Measurements from ENCODE around the gene DCST1.
A peak's percentile ranks its signal among the peaks of the same experiment; 100 is the strongest.

Gene DCST1

DNA sequence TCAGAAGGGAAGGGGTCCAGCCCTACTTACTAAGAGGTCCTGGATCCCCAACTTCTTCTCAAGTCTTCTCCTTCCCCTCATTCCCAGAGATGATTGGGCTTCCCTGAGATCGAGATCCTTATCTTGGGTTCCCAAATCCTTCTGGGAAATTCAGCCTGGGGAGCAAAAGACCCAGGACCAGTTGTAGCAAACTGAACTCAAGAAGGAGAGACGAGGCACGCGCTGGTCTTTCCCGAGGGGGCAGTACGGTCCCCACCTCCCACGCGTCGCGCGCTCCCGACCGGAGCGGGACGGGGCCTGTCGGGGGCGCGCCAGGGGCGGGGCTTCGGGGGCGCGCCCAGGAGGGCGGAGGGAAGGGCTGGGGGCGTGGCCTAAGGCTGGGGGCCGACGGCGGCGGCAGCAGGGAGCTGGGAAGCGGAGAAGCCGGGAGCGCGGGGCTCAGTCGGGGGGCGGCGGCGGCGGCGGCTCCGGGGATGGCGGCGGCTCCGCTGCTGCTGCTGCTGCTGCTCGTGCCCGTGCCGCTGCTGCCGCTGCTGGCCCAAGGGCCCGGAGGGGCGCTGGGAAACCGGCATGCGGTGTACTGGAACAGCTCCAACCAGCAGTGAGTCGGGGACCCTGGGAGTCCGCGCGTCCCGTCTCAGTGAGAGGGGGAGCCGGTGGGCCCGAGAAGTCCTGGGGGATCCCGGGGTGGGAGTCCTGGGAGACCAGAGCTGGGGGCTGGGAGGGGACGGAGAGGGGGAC is 45.0 kb downstream of the DCST1 start, which contains the start of gene EFNA3:
TSS of gene EFNA3 (plus strand) at position 369 of the 741 bp plus-strand sequence. CDS start at position 474, 105 bp downstream.
- DNase-seq = peak in 41 of 42 donors; percentile 60 to 93 (median 86)
- intact Hi-C loops (cut with DNase I) = no loop called here

DNA sequence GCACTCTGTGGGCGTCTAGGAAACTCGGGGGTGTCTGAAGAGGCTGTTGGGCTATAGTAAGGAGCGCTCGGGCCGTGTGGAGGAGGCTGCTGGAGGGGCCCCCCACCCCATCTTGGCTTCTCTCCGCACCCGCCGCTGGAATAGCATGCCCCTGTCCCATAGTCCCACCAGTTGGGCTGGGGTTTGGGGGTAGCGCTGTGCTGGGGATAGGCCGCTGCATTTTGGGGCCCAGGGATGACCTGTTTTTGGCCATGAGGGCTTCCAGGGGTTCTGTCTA is 45.5 kb downstream of the DCST1 start:
- DNase-seq = no peak
- intact Hi-C loops (cut with DNase I) = no loop called here

DNA sequence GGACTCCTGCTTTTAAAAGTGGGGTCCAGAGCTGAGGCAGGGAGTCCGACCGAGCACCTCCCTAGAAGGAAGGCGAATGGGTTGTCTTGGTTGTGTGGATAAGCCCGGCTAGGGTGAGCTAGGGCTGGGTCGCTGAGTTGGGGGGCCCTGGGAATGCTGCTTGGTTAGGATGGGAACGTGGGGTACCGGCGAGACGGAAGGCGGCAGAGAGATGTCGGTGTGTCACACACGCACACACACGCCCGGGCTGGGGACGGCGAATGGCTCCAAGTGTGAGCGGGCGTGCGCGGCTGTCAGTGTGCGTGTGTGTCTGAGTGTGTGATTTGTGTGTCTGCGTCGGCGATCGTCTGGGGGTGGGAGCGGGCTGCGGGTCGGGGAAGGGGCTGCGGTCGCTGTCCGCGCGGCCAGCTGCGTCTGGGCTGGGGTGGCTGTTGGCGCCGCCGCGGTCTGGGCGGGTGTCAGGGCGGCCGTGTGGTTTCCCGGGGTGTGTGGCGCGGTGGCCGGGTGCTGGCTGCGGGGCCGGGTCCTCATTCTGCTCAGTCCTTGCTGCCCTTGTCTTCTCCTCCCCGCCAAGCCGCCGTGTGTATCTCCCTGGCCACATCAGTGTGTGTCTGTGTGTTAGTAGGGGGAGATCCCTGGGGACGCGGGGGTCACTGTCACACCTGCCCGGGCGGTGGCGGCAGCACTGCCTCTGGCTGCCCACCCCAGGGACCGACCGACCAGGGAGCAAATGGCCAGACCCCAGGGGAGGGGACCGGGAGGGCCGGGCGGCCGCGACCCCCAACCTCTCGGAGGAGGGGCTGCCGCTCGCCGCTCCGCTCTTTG is 46.1 kb downstream of the DCST1 start:
- intact Hi-C loops (cut with DNase I) = no loop called here
- peak in 13 of 42 donors; percentile 19 to 58 (median 37) for DNase-seq

DNA sequence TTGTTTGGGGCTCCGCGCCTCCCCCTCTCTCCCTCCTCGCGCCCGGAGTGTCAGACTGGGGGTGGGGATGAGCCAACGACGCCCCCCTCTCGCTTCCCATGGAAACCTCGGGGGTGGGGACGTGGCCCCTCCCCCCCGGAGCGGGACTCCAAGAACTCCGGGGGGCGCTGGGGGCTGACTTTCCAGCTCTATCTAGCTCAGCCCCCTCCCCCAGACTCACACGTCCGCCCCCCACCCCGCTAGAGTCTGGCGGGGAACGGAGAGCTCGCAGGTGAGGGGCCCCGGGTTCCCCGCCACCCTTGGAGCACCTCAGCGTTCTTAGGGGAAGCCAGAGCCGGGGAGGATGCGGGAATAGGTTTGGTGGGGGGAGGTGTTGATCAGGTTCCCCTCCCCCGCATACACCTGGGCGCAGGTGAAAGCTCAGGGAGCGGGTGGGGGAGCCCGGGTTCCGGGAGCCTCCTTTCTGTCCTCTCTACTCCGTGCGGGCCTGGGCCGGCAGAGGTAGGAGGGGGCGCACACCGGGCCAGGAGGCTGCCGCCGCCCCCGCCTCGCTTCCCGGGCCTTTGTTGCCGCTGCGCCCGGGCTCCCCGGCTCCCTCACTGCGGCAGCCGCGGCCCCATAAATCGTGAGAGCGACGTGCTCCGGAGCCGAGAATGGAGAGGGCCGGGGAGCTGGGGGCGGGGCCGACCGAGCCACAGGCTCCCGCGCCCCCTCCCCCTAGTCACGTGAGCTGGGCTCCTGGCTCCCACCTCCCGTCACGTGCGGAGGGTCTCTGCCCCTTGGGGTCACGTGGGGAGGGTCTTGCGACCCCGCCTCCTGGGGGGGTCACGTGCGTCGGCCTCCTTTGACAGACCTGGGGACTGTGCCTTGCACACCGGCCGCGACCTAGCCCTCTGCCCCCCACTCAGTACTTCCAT is 46.9 kb downstream of the DCST1 start:
- intact Hi-C loops (cut with DNase I) = no loop called here
- peak in 22 of 42 donors; percentile 25 to 61 (median 46) for DNase-seq

DNA sequence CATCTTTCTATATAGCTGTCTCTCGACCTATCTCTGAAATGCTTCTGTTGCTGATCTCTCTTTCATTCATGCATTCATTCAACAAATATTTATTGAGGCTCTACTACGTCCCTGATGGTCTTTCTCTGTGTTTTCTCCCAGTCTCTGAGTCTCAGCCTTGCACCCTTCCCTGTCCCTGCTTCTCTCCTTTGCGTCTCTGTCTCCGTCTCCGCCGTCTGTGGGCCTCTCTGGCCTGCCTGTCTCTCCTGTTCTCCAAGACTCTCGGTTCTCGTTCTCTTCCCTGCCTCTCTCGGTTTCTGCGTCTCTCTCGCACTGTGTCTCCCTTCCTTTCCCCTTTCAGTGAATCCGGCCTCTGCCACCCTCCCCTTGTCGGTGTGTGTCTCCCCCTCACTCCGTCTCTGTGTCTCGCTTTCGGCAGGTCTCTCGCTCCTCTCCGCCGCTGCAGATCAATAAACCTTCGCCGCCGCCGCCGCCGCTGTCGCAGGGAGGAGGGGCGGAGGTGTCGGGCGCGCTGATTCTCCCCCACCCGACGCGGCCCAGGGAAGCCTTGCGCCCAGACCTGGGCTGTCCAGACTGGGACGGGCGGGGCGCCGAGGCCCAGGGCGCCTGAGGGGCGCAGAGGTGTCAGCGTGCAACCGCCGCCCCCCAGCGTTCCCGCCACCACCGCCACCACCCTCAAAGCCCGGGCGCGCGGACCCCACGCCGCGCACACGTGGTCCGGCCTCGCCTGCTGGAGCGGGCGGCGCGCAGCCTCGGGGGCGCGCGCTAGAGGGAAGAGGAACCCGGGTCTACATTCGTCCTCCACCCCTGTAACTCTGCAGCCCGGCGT is 48.1 kb downstream of the DCST1 start:
- intact Hi-C loops (cut with DNase I) = no loop called here

DNA sequence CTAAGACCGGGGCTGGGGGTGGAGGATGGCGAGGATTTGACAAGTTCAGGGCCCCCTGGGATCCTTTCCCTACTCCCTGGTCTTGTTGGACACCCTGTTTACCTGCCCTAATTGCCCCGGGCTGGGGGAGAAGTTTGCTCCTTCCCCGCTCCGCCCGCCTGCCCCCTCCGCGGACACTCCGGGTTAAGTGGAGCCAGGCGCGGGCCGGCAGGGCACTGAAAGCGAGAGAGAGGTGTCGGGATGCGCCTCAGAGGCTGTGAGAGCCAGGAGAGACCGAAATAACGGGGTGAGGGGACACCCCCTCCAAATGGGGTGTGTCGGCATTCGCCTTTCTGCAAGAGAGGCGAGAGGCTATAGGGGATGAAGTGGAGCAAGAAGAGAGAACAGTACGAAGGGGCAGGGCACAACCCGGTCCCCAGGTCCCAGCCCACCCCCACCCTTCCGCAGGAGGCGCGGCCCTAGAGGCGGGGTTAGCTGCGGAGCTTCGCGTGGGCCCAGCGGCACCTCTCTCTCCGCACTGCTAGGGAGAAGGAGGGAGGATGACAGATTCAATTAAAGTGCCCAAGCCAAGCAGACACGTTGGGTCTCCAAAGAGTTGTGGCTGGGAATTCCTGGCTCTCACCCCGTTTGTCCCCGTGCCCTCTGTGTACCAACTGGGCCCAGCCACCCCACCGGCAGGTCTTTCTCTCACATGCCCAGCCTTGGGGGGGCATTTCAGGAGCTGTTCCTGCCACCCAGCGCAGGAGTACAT is 48.9 kb downstream of the DCST1 start:
- intact Hi-C loops (cut with DNase I) = no loop called here
- peak in 23 of 42 donors; percentile 31 to 78 (median 54) for DNase-seq

More for the DNA sequence above, 48.1 kb downstream of the DCST1 start:
- peak in 28 of 42 donors; percentile 19 to 75 (median 54) for DNase-seq

DNA sequence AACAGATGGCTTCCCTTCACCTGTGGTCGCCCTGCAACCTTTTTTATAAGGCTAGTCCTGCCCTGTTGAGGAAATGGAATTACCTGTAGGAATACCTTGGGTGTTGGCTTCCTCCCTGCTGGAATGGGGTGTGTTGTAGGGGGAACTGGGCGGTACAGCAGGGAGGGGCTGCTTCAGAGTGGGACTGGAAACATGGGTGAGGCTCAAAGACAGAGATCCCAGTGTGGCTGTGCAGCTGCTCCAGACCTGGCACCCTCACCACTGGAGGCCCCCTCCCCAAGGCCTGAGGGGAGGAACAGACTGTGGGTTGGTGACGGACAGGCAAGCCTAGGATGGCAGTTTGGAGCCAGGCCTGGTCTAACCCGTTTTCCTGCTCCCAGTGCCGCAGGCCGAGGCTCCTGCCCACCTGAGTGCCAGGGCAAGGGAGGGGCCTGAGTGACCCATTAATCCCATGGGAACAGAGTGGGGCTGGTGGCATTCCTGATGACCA is 49.5 kb downstream of the DCST1 start:
- no peak for DNase-seq
- intact Hi-C loops (cut with DNase I) = no loop called here

DNA sequence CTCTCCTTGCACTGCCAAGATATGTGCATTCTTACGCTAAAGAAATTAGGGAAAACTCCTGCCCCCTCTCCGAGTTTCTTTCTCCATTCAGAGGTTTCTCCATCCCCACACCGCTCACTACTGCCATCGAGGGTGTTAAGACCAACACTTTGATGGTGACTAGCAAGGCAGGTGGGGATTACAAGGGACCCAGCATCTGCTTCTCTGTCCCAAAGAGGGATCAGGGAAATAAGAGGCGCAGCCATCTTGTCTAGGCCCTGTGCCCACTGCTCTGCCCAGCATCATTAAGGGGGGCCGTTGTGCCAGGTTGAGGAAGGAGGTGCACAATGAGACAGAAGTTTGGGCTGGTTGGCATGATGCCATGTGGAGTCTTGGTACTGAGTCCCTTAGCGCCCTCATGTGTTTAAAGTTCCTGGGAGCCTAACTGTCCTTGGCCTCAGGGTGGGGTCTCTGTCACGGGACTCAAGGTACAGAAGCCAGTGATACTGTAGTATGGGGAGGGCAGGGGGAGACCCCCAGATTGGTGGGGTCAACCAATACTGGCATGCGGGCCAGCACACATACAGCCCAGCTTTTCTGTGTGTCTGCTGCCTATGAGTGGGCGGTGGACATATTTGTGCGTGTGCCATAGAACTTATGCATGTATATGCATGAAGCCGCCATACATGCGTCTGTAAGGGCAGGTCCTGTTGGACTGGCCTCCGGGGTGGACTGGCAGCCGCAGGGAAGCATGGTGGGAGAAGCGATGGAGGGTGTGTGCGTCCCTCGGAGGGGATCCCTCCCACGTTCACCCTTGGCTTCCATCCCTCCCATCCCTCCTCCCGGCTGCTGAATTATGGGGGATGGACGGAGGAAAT is 50.5 kb downstream of the DCST1 start:
- peak in 35 of 42 donors; percentile 37 to 85 (median 69) for DNase-seq
- intact Hi-C loops (cut with DNase I) = loop anchor here (1.0 kb wide), 1 partner anchor 39 kb away; no protein-coding TSS in a partner anchor

DNA sequence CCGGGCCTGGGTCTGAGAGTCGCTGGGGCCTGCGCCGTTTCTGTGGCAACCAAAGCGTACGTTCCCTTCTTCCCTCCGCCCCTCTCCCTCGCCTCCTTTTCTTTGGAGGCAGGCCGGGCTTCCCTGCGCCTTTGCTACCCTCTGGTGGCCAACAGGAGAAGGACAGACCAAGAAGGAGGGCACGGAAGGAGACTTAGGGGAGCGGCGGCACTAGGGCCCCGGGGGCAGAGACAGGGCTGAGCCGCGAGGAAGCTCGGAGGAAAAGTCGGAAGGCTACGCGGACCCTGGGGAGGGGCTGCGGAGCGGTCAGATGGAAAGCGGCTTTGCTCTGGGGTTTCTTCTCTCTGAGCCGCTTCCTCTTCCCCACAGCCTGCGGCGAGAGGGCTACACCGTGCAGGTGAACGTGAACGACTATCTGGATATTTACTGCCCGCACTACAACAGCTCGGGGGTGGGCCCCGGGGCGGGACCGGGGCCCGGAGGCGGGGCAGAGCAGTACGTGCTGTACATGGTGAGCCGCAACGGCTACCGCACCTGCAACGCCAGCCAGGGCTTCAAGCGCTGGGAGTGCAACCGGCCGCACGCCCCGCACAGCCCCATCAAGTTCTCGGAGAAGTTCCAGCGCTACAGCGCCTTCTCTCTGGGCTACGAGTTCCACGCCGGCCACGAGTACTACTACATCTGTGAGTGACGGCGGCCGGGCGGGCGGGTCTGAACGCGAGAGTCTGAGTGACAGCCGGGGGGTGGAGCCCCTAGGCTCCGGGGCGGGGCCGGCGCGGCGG is 51.3 kb downstream of the DCST1 start:
- intact Hi-C loops (cut with DNase I) = loop anchor here (1.0 kb wide), 1 partner anchor 40 kb away; no protein-coding TSS in a partner anchor
- peak; percentile 88 to 97 (median 94) for DNase-seq

DNA sequence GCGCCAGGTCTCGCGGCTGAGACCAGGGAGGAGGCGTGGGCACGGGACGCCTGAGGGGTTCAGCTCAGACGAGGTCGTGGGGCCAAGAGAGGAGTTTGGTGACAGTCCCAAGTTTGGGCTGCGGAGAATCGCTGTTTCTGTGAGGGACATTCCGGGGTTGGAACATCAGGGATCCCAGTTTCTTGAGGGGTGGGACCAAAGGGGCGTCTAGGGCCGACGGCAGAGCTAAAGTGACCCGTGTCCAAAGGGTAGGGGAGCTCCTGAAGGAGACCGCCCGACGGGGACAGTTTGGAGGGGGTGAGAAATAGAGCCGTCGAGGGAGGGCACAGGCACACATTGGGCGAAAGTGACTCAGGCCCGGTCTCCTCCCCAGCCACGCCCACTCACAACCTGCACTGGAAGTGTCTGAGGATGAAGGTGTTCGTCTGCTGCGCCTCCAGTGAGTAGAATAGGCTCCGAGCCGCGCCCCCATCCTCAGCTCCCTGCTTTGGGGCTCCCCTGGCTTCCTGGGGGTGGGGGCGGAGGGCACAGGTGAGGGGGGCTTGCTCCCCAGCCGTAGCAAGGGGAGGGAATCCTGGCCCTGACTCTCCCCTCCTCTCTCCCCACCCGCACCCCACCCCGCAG is 52.0 kb downstream of the DCST1 start:
- peak in 22 of 42 donors; percentile 33 to 74 (median 45) for DNase-seq
- intact Hi-C loops (cut with DNase I) = no loop called here

DNA sequence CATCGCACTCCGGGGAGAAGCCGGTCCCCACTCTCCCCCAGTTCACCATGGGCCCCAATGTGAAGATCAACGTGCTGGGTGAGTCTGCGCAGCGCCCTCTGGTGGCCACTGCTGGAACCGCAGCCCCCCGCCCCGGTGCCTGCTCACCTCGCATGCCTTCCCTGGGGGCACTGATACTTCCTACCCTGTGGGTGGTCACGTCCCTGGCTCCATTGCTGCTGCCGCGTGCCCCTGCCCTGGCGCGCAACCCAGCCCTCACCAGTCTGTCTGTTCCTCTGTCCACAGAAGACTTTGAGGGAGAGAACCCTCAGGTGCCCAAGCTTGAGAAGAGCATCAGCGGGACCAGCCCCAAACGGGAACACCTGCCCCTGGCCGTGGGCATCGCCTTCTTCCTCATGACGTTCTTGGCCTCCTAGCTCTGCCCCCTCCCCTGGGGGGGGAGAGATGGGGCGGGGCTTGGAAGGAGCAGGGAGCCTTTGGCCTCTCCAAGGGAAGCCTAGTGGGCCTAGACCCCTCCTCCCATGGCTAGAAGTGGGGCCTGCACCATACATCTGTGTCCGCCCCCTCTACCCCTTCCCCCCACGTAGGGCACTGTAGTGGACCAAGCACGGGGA is 52.6 kb downstream of the DCST1 start:
- intact Hi-C loops (cut with DNase I) = no loop called here
- peak in 40 of 42 donors; percentile 45 to 89 (median 78) for DNase-seq

DNA sequence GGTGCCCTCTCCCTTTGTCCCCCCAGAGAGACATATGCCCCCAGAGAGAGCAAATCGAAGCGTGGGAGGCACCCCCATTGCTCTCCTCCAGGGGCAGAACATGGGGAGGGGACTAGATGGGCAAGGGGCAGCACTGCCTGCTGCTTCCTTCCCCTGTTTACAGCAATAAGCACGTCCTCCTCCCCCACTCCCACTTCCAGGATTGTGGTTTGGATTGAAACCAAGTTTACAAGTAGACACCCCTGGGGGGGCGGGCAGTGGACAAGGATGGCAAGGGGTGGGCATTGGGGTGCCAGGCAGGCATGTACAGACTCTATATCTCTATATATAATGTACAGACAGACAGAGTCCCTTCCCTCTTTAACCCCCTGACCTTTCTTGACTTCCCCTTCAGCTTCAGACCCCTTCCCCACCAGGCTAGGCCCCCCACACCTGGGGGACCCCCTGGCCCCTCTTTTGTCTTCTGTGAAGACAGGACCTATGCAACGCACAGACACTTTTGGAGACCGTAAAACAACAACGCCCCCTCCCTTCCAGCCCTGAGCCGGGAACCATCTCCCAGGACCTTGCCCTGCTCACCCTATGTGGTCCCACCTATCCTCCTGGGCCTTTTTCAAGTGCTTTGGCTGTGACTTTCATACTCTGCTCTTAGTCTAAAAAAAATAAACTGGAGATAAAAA is 53.4 kb downstream of the DCST1 start:
- DNase-seq = no peak
- intact Hi-C loops (cut with DNase I) = no loop called here

DNA sequence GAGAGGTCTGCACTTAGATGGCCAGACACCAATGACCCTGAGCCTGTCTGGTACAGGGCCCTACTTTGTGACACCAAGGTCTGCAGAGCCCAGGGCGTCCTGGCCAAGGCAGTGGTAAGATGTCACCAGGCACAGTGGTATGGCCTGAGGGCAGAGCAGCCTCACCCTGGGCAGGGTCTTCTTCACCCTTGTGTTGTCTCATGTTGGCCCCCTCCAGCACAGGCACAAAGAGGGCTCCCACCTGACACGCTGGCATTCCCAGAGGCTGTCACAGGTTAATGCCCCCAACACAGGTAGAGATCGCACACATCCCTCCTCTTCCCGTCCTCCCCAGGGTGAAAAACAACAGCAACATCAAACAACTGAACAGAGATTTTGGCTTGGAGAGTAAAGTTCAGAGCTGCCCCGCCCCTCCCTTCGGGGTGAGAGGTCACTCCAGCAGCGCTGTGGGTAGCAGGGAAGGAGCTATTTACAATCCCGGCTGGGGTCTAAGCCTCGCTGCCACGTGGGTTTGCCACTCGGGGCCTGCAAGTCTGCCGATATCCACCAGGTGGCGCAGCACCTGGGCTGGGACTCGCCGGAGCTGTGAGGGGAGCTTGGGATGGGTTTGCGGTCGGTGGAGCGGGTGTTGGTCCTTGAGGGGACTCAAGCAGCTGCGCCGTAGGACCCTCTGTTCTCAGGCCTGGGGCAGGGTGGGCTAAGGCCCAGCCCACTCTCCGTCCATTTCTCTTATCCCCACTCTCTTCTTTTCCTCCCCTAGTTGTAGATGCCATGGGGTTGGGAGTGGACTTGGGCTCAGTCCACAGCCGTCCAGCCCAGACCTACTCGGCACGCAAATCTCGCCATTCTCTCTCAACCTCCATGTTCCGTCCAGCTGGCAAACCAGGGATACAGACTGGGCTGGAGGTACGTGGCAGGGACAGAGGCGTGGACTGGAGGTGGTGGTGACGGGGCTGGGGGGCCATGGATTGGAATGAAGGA is 57.7 kb downstream of the DCST1 start:
- peak; percentile 63 to 94 (median 86) for DNase-seq
- intact Hi-C loops (cut with DNase I) = loop anchor here (1.0 to 5.0 kb wide), 2 partner anchors 36 to 77 kb away; partner anchors contain the start of gene EFNA1

Data from head of caudate nucleus (tissue), 42 donors.